ENCODE measurements around the gene KHDC3L. TPM values are rescaled to one million over a fixed set of nuclear protein-coding genes. Genes with fewer than 3 reads are reported as not detected.

KHDC3L gene
- total RNA-seq, 1 experiment from 2014 or later, result not detected

GRCh38 chr6:73364121-73364520 is 1.7 kb downstream of the KHDC3L start:
- no peak overlapping the region for H3K4me3 ChIP-seq (ENCODE audit: low read length)
- no peaks in the 10 kb centered on the region for H3K9me3 ChIP-seq (ENCODE audit: low read length)
- DNase-seq (no peak), ATAC-seq (no peak)
- TF ChIP-seq EZH2 (IDR thresholded peaks at IDR 0.05; ENCODE audit: low read length, unreplicated experiment) (no peak), CTCF (conservative IDR thresholded peaks at IDR 0.05; ENCODE audit: low read depth, low read length) (no peak), EZH2phosphoT487 (IDR thresholded peaks at IDR 0.05; ENCODE audit: borderline replicate concordance, low read length) (no peak)
- no peaks in the 10 kb centered on the region for H3K9me2 ChIP-seq (replicated peaks; ENCODE audit: low read length)
- CTCF ChIA-PET, result no interaction called here
- H4K20me1 ChIP-seq (ENCODE audit: low read length), result no peaks in the 10 kb centered on the region
- no peak overlapping the region for H3K27ac ChIP-seq (ENCODE audit: low read length)
- no peaks in the 10 kb centered on the region for H3K79me2 ChIP-seq (ENCODE audit: low read length)
- H3K36me3 ChIP-seq (ENCODE audit: low read depth, low read length), result no peaks in the 10 kb centered on the region
- H3K9ac ChIP-seq (ENCODE audit: low read length), result no peak overlapping the region
- H3K4me1 ChIP-seq (ENCODE audit: insufficient read depth, low read length), result no peaks in the 10 kb centered on the region
- no peak overlapping the region for H3K4me2 ChIP-seq (ENCODE audit: low read length)
- POLR2A ChIA-PET (ENCODE audit: unreplicated experiment), result no interaction called here
- H3K27me3 ChIP-seq (ENCODE audit: low read length), result no peaks in the 10 kb centered on the region
- no peaks in the 10 kb centered on the region for H3F3A ChIP-seq (ENCODE audit: low read length, unreplicated experiment)
- intact Hi-C loops (cut with micrococcal nuclease), result no loop called here
- BruUV-seq (replicated peaks), result no TSS peak
- H2AFZ ChIP-seq (ENCODE audit: low read length), result no peak overlapping the region

DNA sequence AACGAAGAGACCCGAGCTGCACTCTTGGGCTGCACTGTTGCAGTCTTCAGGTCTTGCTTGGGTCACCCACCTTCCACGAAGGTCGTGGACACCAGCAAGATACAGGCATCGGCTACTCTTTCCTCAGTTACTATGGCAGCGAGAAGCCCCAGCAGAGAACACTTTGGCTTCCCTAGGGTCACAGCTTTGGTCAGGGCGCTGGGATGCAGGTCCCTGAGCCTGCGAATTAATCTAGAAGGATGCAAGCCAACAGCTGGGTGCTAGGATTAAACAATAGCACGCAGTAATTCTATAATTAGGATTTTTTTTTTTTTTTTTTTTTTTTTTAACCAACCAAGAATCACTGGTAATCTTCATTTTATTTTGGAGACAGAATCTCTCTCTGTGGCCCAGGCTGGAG is 2.1 kb downstream of the KHDC3L start:
- DNase-seq (no peak), ATAC-seq (no peak)
- Histone ChIP-seq H3K4me1 (ENCODE audit: insufficient read depth, low read length) (no peaks in the 10 kb centered on the region), H3K9ac (ENCODE audit: low read length) (no peak overlapping the region), H3K79me2 (ENCODE audit: low read length) (no peaks in the 10 kb centered on the region), H4K20me1 (ENCODE audit: low read length) (no peaks in the 10 kb centered on the region), H2AFZ (ENCODE audit: low read length) (no peak overlapping the region), H3K4me2 (ENCODE audit: low read length) (no peak overlapping the region), H3F3A (ENCODE audit: low read length, unreplicated experiment) (no peaks in the 10 kb centered on the region), H3K4me3 (ENCODE audit: low read length) (no peak overlapping the region), H3K9me2 (replicated peaks; ENCODE audit: low read length) (no peaks in the 10 kb centered on the region), H3K27ac (ENCODE audit: low read length) (no peak overlapping the region), H3K27me3 (ENCODE audit: low read length) (no peaks in the 10 kb centered on the region), H3K9me3 (ENCODE audit: low read length) (no peaks in the 10 kb centered on the region), H3K36me3 (ENCODE audit: low read depth, low read length) (no peaks in the 10 kb centered on the region)
- CTCF ChIA-PET, result no interaction called here
- intact Hi-C loops (cut with micrococcal nuclease), result no loop called here
- TF ChIP-seq EZH2 (IDR thresholded peaks at IDR 0.05; ENCODE audit: low read length, unreplicated experiment), result no peak
- TF ChIP-seq CTCF (conservative IDR thresholded peaks at IDR 0.05; ENCODE audit: low read depth, low read length), result no peak
- TF ChIP-seq EZH2phosphoT487 (IDR thresholded peaks at IDR 0.05; ENCODE audit: borderline replicate concordance, low read length), result no peak
- BruUV-seq (replicated peaks), result no TSS peak
- POLR2A ChIA-PET (ENCODE audit: unreplicated experiment), result no interaction called here

DNA sequence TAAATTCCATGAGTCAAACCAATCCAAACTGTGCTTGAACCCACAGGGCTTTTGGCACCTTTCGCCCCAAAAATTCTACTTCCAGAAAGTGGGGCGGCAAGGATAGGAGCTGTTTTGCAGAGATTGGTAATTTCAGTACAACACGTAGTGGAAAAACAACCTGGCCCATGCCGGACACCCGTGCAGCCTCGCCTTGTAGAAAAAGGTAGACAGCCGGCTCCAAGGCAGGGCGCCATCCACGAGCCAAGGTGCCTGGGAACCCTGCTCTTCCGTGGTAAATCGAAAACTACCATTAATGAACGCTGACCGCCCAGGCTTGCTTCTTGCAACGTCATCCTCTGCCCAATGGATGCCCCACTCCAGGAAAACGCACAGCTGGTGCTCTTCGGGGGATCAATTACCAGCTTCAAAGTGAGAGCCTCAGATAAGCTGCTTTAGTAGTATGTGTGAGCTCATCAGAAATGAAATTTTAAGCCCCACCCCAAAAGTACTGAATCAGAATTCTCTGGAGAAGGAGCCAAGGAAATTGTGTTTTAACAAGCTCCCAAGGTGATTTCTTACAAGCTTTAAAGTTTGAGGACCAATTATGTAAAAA is 5.4 kb downstream of the KHDC3L start:
- intact Hi-C loops (cut with micrococcal nuclease), result no loop called here
- no peak for TF ChIP-seq CTCF (conservative IDR thresholded peaks at IDR 0.05; ENCODE audit: low read depth, low read length)
- TF ChIP-seq EZH2phosphoT487 (IDR thresholded peaks at IDR 0.05; ENCODE audit: borderline replicate concordance, low read length), result no peak
- ChIA-PET CTCF (interaction anchor here (0.6 kb wide), 1 partner anchor 212 kb away, joined by 3 read pairs; no protein-coding TSS in a partner anchor), POLR2A (ENCODE audit: unreplicated experiment) (interaction anchor here (0.5 to 0.7 kb wide), 2 partner anchors 31 to 718 kb away, joined by 3 read pairs; no protein-coding TSS in a partner anchor)
- no peaks in the 10 kb centered on the region for H3K9me2 ChIP-seq (replicated peaks; ENCODE audit: low read length)
- H3K27me3 ChIP-seq (ENCODE audit: low read length), result no peaks in the 10 kb centered on the region
- H4K20me1 ChIP-seq (ENCODE audit: low read length), result no peaks in the 10 kb centered on the region
- no peaks in the 10 kb centered on the region for H3K9me3 ChIP-seq (ENCODE audit: low read length)
- H3K79me2 ChIP-seq (ENCODE audit: low read length), result no peaks in the 10 kb centered on the region
- H3K4me3 ChIP-seq (ENCODE audit: low read length), result no peak overlapping the region
- DNase-seq, result no peak
- H2AFZ ChIP-seq (ENCODE audit: low read length), result no peak overlapping the region
- no peaks in the 10 kb centered on the region for H3K36me3 ChIP-seq (ENCODE audit: low read depth, low read length)
- BruUV-seq (replicated peaks), result no TSS peak
- ATAC-seq, result no peak
- H3F3A ChIP-seq (ENCODE audit: low read length, unreplicated experiment), result no peaks in the 10 kb centered on the region
- no peak overlapping the region for H3K27ac ChIP-seq (ENCODE audit: low read length)
- no peak overlapping the region for H3K9ac ChIP-seq (ENCODE audit: low read length)
- no peak overlapping the region for H3K4me2 ChIP-seq (ENCODE audit: low read length)
- H3K4me1 ChIP-seq (ENCODE audit: insufficient read depth, low read length), result no peaks in the 10 kb centered on the region

Data from PC-3 (cell line).